Vagina (tissue), 2 donors: Measurements from ENCODE around the gene RGS19.

Experiments used
- CTCF ChIP-seq, 3 experiments: fragments of 450-650 bp in 2 of 3; fragments of 200-600 bp in 1 of 3; sonication (generic) in 1 of 3; IDR thresholded peaks; one replicate each; pipeline ENCODE4 v1.5.1; 2017 to 2019; ENCODE audit warnings: antibody characterized with exemption in 3 of 3, mild to moderate bottlenecking in 2 of 3, moderate library complexity in 2 of 3
- POLR2AphosphoS5 ChIP-seq, 2 donors: sonication (generic); formaldehyde crosslinking; IDR thresholded peaks; one replicate each; pipeline ENCODE4 v1.9.0; 2017; ENCODE audit warnings: antibody characterized with exemption in 2 of 2, mild to moderate bottlenecking in 2 of 2, low read depth in 1 of 2; ENCODE audit not compliant: insufficient read depth in 1 of 2

- TF ChIP-seq CTCF (IDR thresholded peaks at IDR 0.05) (no peak), POLR2AphosphoS5 (IDR thresholded peaks at IDR 0.05; ENCODE audit: insufficient read depth in 1 of 2, low read depth in 1 of 2) (no peak)
Measured at GRCh38 chr20:64025826-64026412, 53.4 kb downstream of the RGS19 start.
